ENCODE data around the gene HPSE2.

The HPSE2 gene

GRCh38 chr10:98924526-98924925 lies 311.1 kb downstream of the HPSE2 start:
- no peak overlapping the region for H3K27ac ChIP-seq
- H3K9ac ChIP-seq: no peak overlapping the region
- H3K27me3 ChIP-seq (ENCODE audit: control insufficient read depth, insufficient read depth, low read length): no peaks in the 10 kb centered on the region
- no peak for TF ChIP-seq CTCF (IDR thresholded peaks at IDR 0.05)
- no peaks in the 10 kb centered on the region for H3K79me2 ChIP-seq
- H3K4me1 ChIP-seq: no peaks in the 10 kb centered on the region
- H3K36me3 ChIP-seq (ENCODE audit: control insufficient read depth, insufficient read depth, low read length): no peaks in the 10 kb centered on the region
- H2AFZ ChIP-seq: no peak overlapping the region
- H3K9me3 ChIP-seq (ENCODE audit: control insufficient read depth, low read length): no peaks in the 10 kb centered on the region
- no peak overlapping the region for H3K4me3 ChIP-seq (ENCODE audit: low read depth, low read length)
- no peak overlapping the region for H3K4me2 ChIP-seq (ENCODE audit: low read length)

GRCh38 chr10:98921316-98921715 lies 314.3 kb downstream of the HPSE2 start:
- Histone ChIP-seq H3K27me3 (ENCODE audit: control insufficient read depth, insufficient read depth, low read length) (no peaks in the 10 kb centered on the region), H3K9me3 (ENCODE audit: control insufficient read depth, low read length) (no peaks in the 10 kb centered on the region), H3K4me2 (ENCODE audit: low read length) (no peak overlapping the region), H3K4me1 (no peaks in the 10 kb centered on the region), H2AFZ (no peak overlapping the region), H3K4me3 (ENCODE audit: low read depth, low read length) (no peak overlapping the region), H3K79me2 (no peaks in the 10 kb centered on the region), H3K9ac (no peak overlapping the region), H3K27ac (no peak overlapping the region), H3K36me3 (ENCODE audit: control insufficient read depth, insufficient read depth, low read length) (no peaks in the 10 kb centered on the region)
- no peak for TF ChIP-seq CTCF (IDR thresholded peaks at IDR 0.05)

DNA sequence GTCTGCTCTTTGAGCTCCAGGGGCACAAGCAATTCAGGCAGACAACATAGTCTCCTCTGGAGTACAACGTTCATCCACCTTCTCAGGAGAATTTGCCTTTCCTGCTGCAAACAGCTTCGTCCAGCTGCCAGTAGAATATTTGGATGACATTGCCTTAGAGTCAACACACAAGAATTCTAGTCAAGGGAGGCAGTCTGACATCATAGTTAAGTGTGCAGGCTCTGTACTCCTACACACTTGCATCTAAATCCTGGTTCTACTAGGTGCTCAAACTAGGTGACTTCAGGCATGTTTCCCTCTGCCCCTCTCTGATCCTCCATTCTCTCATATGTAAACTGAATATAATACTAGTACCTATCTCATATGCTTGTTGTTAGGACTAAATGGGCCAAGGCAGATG lies 314.8 kb downstream of the HPSE2 start:
- Histone ChIP-seq H3K9ac (no peak overlapping the region), H3K27ac (no peak overlapping the region)
- no peak for TF ChIP-seq CTCF (IDR thresholded peaks at IDR 0.05)

GRCh38 chr10:98920360-98920759 lies 315.3 kb downstream of the HPSE2 start:
- H2AFZ ChIP-seq: no peak overlapping the region
- H3K9ac ChIP-seq: no peak overlapping the region
- no peaks in the 10 kb centered on the region for H3K4me1 ChIP-seq
- H3K9me3 ChIP-seq (ENCODE audit: control insufficient read depth, low read length): no peaks in the 10 kb centered on the region
- no peaks in the 10 kb centered on the region for H3K27me3 ChIP-seq (ENCODE audit: control insufficient read depth, insufficient read depth, low read length)
- no peaks in the 10 kb centered on the region for H3K79me2 ChIP-seq
- no peak overlapping the region for H3K4me3 ChIP-seq (ENCODE audit: low read depth, low read length)
- no peak overlapping the region for H3K4me2 ChIP-seq (ENCODE audit: low read length)
- TF ChIP-seq CTCF (IDR thresholded peaks at IDR 0.05): no peak
- H3K36me3 ChIP-seq (ENCODE audit: control insufficient read depth, insufficient read depth, low read length): no peaks in the 10 kb centered on the region
- no peak overlapping the region for H3K27ac ChIP-seq

More for the DNA sequence above, 314.8 kb downstream of the HPSE2 start:
- Histone ChIP-seq H3K79me2 (no peaks in the 10 kb centered on the region), H3K36me3 (ENCODE audit: control insufficient read depth, insufficient read depth, low read length) (no peaks in the 10 kb centered on the region), H3K4me1 (no peaks in the 10 kb centered on the region), H3K4me3 (ENCODE audit: low read depth, low read length) (no peak overlapping the region), H3K27me3 (ENCODE audit: control insufficient read depth, insufficient read depth, low read length) (no peaks in the 10 kb centered on the region), H3K9me3 (ENCODE audit: control insufficient read depth, low read length) (no peaks in the 10 kb centered on the region), H3K4me2 (ENCODE audit: low read length) (no peak overlapping the region), H2AFZ (no peak overlapping the region)

DNA sequence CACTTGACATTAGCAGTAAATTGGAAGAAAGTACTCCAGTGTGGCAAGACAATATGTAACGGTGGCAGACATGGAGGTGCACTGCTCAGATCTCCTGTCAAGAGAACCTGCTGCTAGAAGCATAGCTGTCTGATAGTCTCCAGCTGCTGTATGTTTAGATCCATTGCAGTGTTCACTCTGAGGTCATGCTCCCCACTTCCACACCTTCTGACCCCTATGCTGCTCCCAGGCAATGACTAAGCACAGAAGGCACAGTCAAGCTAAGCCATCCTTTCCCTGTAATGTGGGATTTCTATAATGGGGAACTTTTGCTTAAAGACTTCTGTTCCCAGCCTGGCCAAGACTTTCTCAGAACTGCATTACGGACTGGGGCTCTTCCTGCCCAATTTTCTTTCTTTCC lies 315.8 kb downstream of the HPSE2 start:
- H2AFZ ChIP-seq: no peak overlapping the region
- H3K27me3 ChIP-seq (ENCODE audit: control insufficient read depth, insufficient read depth, low read length): no peaks in the 10 kb centered on the region
- H3K9ac ChIP-seq: no peak overlapping the region
- no peaks in the 10 kb centered on the region for H3K9me3 ChIP-seq (ENCODE audit: control insufficient read depth, low read length)
- TF ChIP-seq CTCF (IDR thresholded peaks at IDR 0.05): no peak
- H3K27ac ChIP-seq: no peak overlapping the region
- H3K36me3 ChIP-seq (ENCODE audit: control insufficient read depth, insufficient read depth, low read length): no peaks in the 10 kb centered on the region
- no peak overlapping the region for H3K4me2 ChIP-seq (ENCODE audit: low read length)
- no peak overlapping the region for H3K4me3 ChIP-seq (ENCODE audit: low read depth, low read length)
- H3K4me1 ChIP-seq: no peaks in the 10 kb centered on the region
- H3K79me2 ChIP-seq: no peaks in the 10 kb centered on the region

All from parathyroid adenoma (tissue), 2 donors.